ENCODE data around the gene COL16A1.

DNA sequence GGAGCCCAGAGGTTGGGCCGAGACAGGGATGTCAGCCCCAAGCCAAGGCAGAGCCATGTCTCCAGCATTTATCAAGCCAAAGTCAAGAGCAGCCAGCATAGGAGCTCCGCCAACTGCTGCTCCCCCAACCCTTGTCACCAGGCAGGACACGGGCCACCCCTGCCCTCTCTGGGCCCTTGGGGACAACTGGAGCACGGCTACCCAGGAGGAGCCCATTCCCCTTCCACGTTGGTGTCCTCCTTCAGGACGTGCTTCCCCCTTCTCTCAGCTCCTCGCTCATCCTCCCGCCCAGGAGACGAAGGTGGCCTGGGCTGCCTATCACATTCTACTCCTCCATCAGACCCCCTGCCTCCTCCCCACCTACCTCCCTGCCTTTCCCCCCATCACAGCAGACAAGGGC, 39.3 kb downstream of the COL16A1 start:
- TF ChIP-seq POLR2AphosphoS5 (IDR thresholded peaks at IDR 0.05) (no peak), POLR2A (IDR thresholded peaks at IDR 0.05) (no peak), EP300 (IDR thresholded peaks at IDR 0.05) (no peak)
- TF ChIP-seq, protein P1, sequence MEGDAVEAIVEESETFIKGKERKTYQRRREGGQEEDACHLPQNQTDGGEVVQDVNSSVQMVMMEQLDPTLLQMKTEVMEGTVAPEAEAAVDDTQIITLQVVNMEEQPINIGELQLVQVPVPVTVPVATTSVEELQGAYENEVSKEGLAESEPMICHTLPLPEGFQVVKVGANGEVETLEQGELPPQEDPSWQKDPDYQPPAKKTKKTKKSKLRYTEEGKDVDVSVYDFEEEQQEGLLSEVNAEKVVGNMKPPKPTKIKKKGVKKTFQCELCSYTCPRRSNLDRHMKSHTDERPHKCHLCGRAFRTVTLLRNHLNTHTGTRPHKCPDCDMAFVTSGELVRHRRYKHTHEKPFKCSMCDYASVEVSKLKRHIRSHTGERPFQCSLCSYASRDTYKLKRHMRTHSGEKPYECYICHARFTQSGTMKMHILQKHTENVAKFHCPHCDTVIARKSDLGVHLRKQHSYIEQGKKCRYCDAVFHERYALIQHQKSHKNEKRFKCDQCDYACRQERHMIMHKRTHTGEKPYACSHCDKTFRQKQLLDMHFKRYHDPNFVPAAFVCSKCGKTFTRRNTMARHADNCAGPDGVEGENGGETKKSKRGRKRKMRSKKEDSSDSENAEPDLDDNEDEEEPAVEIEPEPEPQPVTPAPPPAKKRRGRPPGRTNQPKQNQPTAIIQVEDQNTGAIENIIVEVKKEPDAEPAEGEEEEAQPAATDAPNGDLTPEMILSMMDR (IDR thresholded peaks at IDR 0.05) = no peak
